ENCODE measurements around the gene LYSMD4.

LYSMD4 gene

DNA sequence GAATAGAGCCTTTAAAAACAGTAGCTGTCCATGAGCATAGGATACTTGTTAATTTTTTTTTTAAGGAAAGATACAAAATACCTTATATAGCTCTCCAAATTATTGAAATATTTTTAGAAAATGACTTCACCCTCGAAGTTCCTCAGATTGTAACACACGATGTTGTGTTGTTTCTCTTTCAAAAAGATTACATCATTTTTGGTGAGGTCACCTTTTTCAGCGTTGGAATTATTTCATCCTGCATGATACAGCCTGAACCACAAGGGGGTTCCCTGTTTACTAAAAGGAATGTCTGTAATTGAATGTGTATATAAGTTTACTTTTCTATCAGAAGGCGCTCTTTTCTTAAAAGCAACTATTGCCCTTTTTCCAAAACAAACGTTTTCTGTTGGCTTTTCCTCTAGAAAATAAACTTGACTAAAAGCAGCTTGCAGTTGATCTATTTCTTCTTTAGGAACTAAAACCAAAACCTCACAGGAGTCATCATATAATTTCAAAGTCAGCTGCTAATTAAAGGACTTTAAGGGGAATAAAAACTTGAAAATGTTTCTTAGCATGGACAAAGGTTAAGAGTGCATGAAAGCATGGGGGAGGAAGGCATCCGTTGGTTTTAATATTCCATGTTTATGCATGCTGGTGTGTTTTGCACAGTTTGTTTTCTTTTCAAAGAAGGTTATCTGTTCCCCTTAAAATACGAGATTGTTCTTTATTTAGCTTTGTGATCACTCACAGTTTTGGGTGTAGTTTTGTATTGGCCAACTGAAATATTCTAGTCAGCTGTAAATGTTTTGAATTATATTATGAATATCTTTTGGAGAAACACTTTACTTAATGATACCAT lies 29.4 kb downstream of the LYSMD4 start:
- no peak overlapping the region for H2AFZ ChIP-seq (ENCODE audit: low read length)
- no peak overlapping the region for H4K91ac ChIP-seq (ENCODE audit: low read depth, low read length, poor library complexity)
- H3K9ac ChIP-seq (ENCODE audit: low read depth, low read length, poor library complexity): no peak overlapping the region
- H3K14ac ChIP-seq (ENCODE audit: low read length): no peak overlapping the region
- H2BK5ac ChIP-seq (ENCODE audit: low read length): no peak overlapping the region
- no peaks in the 10 kb centered on the region for H3K79me1 ChIP-seq (ENCODE audit: low read depth, low read length)
- peaks cover 0 to 5% of the 10 kb centered on the region in 2 donors for H3K4me1 ChIP-seq (ENCODE audit: control insufficient read depth in 2 of 2, insufficient read depth in 1 of 2, low read depth in 1 of 2, low read length in 2 of 2)
- no peak overlapping the region for H2BK120ac ChIP-seq (ENCODE audit: low read depth, low read length)
- H3K4ac ChIP-seq (ENCODE audit: low read length): no peak overlapping the region
- no peak overlapping the region for H3K4me3 ChIP-seq (ENCODE audit: low read length in 2 of 2)
- no peak overlapping the region for H4K8ac ChIP-seq (ENCODE audit: low read depth, low read length)
- H2AK5ac ChIP-seq (ENCODE audit: low read depth, low read length): no peak overlapping the region
- H3K36me3 ChIP-seq (replicated peaks in 1 of 2; ENCODE audit: control insufficient read depth in 2 of 2, insufficient read depth in 2 of 2, low read length in 2 of 2): peaks cover 2 to 24% of the 10 kb centered on the region in 2 donors
- H2BK12ac ChIP-seq (ENCODE audit: low read length): no peak overlapping the region
- H3K9me3 ChIP-seq (replicated peaks in 1 of 2; ENCODE audit: control insufficient read depth in 2 of 2, insufficient read depth in 1 of 2, low read depth in 1 of 2, low read length in 2 of 2): no peaks in the 10 kb centered on the region
- H3K27me3 ChIP-seq (ENCODE audit: control insufficient read depth in 3 of 3, insufficient read depth in 3 of 3, low read depth in 1 of 3, low read length in 3 of 3): no peaks in the 10 kb centered on the region
- H2BK15ac ChIP-seq (ENCODE audit: low read length): no peak overlapping the region
- H3K18ac ChIP-seq (ENCODE audit: low read length): no peak overlapping the region
- no CpG with 5 or more reads among the region's 7 CpGs for WGBS, 2 donors (ENCODE audit: extremely low coverage in 2 of 2, insufficient read length in 2 of 2, insufficient replicate concordance in 1 of 2)
- DNase-seq (ENCODE audit: low spot score): no peak
- no peak overlapping the region for H3K27ac ChIP-seq (replicated peaks; ENCODE audit: low read length)
- no peak overlapping the region for H3K23ac ChIP-seq (ENCODE audit: low read depth, low read length, poor library complexity)
- no peak overlapping the region for H3K4me2 ChIP-seq (ENCODE audit: insufficient read depth, low read length, poor library complexity, severe bottlenecking)

- no peaks in the 10 kb centered on the region for H3K9me3 ChIP-seq (replicated peaks in 1 of 2; ENCODE audit: control insufficient read depth in 2 of 2, insufficient read depth in 1 of 2, low read depth in 1 of 2, low read length in 2 of 2)
- no peak overlapping the region for H4K8ac ChIP-seq (ENCODE audit: low read depth, low read length)
Measured at GRCh38 chr15:99702895-99703602, 30.2 kb downstream of the LYSMD4 start.

DNA sequence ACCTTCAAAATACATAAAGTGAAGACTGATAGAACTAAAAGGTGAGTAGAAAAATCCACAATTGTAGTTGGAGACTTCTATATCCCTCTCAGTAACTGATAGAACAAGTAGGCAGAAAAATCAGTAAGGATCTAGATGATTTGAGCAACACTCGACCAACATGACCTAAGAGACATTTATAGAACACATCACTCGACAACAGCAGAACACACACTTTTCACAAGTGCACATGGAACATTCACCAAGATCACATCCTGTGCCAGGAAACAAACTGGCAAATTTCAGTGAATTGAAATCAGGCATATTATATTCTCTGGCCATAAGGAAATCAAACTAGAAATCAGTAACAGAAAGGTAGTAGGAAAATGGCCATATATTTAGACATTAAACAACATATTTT lies 37.1 kb downstream of the LYSMD4 start:
- peaks cover 6 to 71% of the 10 kb centered on the region in 2 donors for H3K36me3 ChIP-seq (replicated peaks in 1 of 2; ENCODE audit: control insufficient read depth in 2 of 2, insufficient read depth in 2 of 2, low read length in 2 of 2)
- no CpG with 5 or more reads among the region's 2 CpGs for WGBS, 2 donors (ENCODE audit: extremely low coverage in 2 of 2, insufficient read length in 2 of 2, insufficient replicate concordance in 1 of 2)
- no peak overlapping the region for H3K4me3 ChIP-seq (ENCODE audit: low read length in 2 of 2)
- H3K4ac ChIP-seq (ENCODE audit: low read length): no peak overlapping the region
- no peaks in the 10 kb centered on the region for H3K4me1 ChIP-seq (ENCODE audit: control insufficient read depth in 2 of 2, insufficient read depth in 1 of 2, low read depth in 1 of 2, low read length in 2 of 2)
- no peak overlapping the region for H3K23ac ChIP-seq (ENCODE audit: low read depth, low read length, poor library complexity)
- H3K9ac ChIP-seq (ENCODE audit: low read depth, low read length, poor library complexity): no peak overlapping the region
- H3K4me2 ChIP-seq (ENCODE audit: insufficient read depth, low read length, poor library complexity, severe bottlenecking): no peak overlapping the region
- H3K9me3 ChIP-seq (replicated peaks in 1 of 2; ENCODE audit: control insufficient read depth in 2 of 2, insufficient read depth in 1 of 2, low read depth in 1 of 2, low read length in 2 of 2): no peaks in the 10 kb centered on the region
- no peak overlapping the region for H3K14ac ChIP-seq (ENCODE audit: low read length)
- no peak overlapping the region for H2BK120ac ChIP-seq (ENCODE audit: low read depth, low read length)
- H4K8ac ChIP-seq (ENCODE audit: low read depth, low read length): no peak overlapping the region
- no peak overlapping the region for H2BK15ac ChIP-seq (ENCODE audit: low read length)
- H2BK5ac ChIP-seq (ENCODE audit: low read length): no peak overlapping the region
- DNase-seq (ENCODE audit: low spot score): no peak
- H3K79me1 ChIP-seq (ENCODE audit: low read depth, low read length): no peaks in the 10 kb centered on the region
- H4K91ac ChIP-seq (ENCODE audit: low read depth, low read length, poor library complexity): no peak overlapping the region
- no peak overlapping the region for H3K18ac ChIP-seq (ENCODE audit: low read length)
- H2AK5ac ChIP-seq (ENCODE audit: low read depth, low read length): no peak overlapping the region
- H3K27me3 ChIP-seq (ENCODE audit: control insufficient read depth in 3 of 3, insufficient read depth in 3 of 3, low read depth in 1 of 3, low read length in 3 of 3): no peaks in the 10 kb centered on the region
- no peak overlapping the region for H2AFZ ChIP-seq (ENCODE audit: low read length)
- H3K27ac ChIP-seq (replicated peaks; ENCODE audit: low read length): no peak overlapping the region
- H2BK12ac ChIP-seq (ENCODE audit: low read length): no peak overlapping the region

More at GRCh38 chr15:99702895-99703602, 30.2 kb downstream of the LYSMD4 start:
- Histone ChIP-seq H3K27me3 (ENCODE audit: control insufficient read depth in 3 of 3, insufficient read depth in 3 of 3, low read depth in 1 of 3, low read length in 3 of 3) (no peaks in the 10 kb centered on the region), H3K36me3 (replicated peaks in 1 of 2; ENCODE audit: control insufficient read depth in 2 of 2, insufficient read depth in 2 of 2, low read length in 2 of 2) (peaks cover 0 to 20% of the 10 kb centered on the region in 2 donors), H3K79me1 (ENCODE audit: low read depth, low read length) (no peaks in the 10 kb centered on the region), H3K14ac (ENCODE audit: low read length) (no peak overlapping the region), H2BK120ac (ENCODE audit: low read depth, low read length) (no peak overlapping the region), H3K4me3 (ENCODE audit: low read length in 2 of 2) (no peak overlapping the region), H3K23ac (ENCODE audit: low read depth, low read length, poor library complexity) (no peak overlapping the region), H2AK5ac (ENCODE audit: low read depth, low read length) (no peak overlapping the region), H2BK12ac (ENCODE audit: low read length) (no peak overlapping the region), H3K4me2 (ENCODE audit: insufficient read depth, low read length, poor library complexity, severe bottlenecking) (no peak overlapping the region), H3K4ac (ENCODE audit: low read length) (no peak overlapping the region), H3K18ac (ENCODE audit: low read length) (no peak overlapping the region), H4K91ac (ENCODE audit: low read depth, low read length, poor library complexity) (no peak overlapping the region), H3K27ac (replicated peaks; ENCODE audit: low read length) (no peak overlapping the region), H3K4me1 (ENCODE audit: control insufficient read depth in 2 of 2, insufficient read depth in 1 of 2, low read depth in 1 of 2, low read length in 2 of 2) (peaks cover 0 to 5% of the 10 kb centered on the region in 2 donors), H2BK5ac (ENCODE audit: low read length) (no peak overlapping the region), H2BK15ac (ENCODE audit: low read length) (no peak overlapping the region), H2AFZ (ENCODE audit: low read length) (no peak overlapping the region), H3K9ac (ENCODE audit: low read depth, low read length, poor library complexity) (no peak overlapping the region)
- no CpG with 5 or more reads among the region's 4 CpGs for WGBS, 2 donors (ENCODE audit: extremely low coverage in 2 of 2, insufficient read length in 2 of 2, insufficient replicate concordance in 1 of 2)
- no peak for DNase-seq (ENCODE audit: low spot score)

DNA sequence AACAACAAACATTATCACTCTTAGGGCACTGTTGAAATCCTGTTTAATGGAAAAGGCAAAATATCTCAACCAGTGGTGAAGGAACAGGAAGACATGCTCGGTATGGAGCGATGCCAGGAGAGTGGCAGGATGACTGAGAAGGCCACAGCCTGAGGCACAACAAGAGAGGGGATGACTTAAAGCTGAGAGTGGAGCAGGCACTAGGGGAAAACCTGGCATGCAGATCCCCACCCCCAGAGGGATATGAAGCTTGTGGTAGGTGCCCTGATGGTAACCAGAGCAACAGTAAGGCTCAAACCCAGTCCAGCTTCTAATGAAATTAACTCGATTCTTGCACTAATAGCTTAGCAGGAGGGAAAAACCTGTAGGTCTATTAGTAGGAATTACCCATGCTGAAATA lies 40.4 kb downstream of the LYSMD4 start:
- no peak overlapping the region for H3K23ac ChIP-seq (ENCODE audit: low read depth, low read length, poor library complexity)
- H2AFZ ChIP-seq (ENCODE audit: low read length): no peak overlapping the region
- no peak overlapping the region for H3K18ac ChIP-seq (ENCODE audit: low read length)
- H3K79me1 ChIP-seq (ENCODE audit: low read depth, low read length): no peaks in the 10 kb centered on the region
- peak overlapping the region; percentile 63 for H3K9ac ChIP-seq (ENCODE audit: low read depth, low read length, poor library complexity)
- H4K8ac ChIP-seq (ENCODE audit: low read depth, low read length): no peak overlapping the region
- no peak overlapping the region for H3K27ac ChIP-seq (replicated peaks; ENCODE audit: low read length)
- H3K27me3 ChIP-seq (ENCODE audit: control insufficient read depth in 3 of 3, insufficient read depth in 3 of 3, low read depth in 1 of 3, low read length in 3 of 3): no peaks in the 10 kb centered on the region
- H2AK5ac ChIP-seq (ENCODE audit: low read depth, low read length): no peak overlapping the region
- no peak for DNase-seq (ENCODE audit: low spot score)
- no peak overlapping the region for H2BK12ac ChIP-seq (ENCODE audit: low read length)
- no peak overlapping the region for H2BK120ac ChIP-seq (ENCODE audit: low read depth, low read length)
- whole genome bisulfite sequencing, 2 donors (ENCODE audit: extremely low coverage in 2 of 2, insufficient read length in 2 of 2, insufficient replicate concordance in 1 of 2): no CpG with 5 or more reads among the region's 3 CpGs
- H2BK5ac ChIP-seq (ENCODE audit: low read length): no peak overlapping the region
- no peaks in the 10 kb centered on the region for H3K4me1 ChIP-seq (ENCODE audit: control insufficient read depth in 2 of 2, insufficient read depth in 1 of 2, low read depth in 1 of 2, low read length in 2 of 2)
- no peak overlapping the region for H3K4ac ChIP-seq (ENCODE audit: low read length)
- H3K9me3 ChIP-seq (replicated peaks in 1 of 2; ENCODE audit: control insufficient read depth in 2 of 2, insufficient read depth in 1 of 2, low read depth in 1 of 2, low read length in 2 of 2): no peaks in the 10 kb centered on the region
- H2BK15ac ChIP-seq (ENCODE audit: low read length): no peak overlapping the region
- no peak overlapping the region for H4K91ac ChIP-seq (ENCODE audit: low read depth, low read length, poor library complexity)
- no peak overlapping the region for H3K14ac ChIP-seq (ENCODE audit: low read length)
- no peak overlapping the region for H3K4me2 ChIP-seq (ENCODE audit: insufficient read depth, low read length, poor library complexity, severe bottlenecking)
- no peak overlapping the region for H3K4me3 ChIP-seq (ENCODE audit: low read length in 2 of 2)
- H3K36me3 ChIP-seq (replicated peaks in 1 of 2; ENCODE audit: control insufficient read depth in 2 of 2, insufficient read depth in 2 of 2, low read length in 2 of 2): peaks cover 11 to 94% of the 10 kb centered on the region in 2 donors
